ENCODE results near the gene FDCSP.
"Not testable (repeated sequence)": the region's sequence is repeated elsewhere in the genome, so short reads cannot be mapped to it uniquely, and the experiment has no call there.

The FDCSP gene

DNA sequence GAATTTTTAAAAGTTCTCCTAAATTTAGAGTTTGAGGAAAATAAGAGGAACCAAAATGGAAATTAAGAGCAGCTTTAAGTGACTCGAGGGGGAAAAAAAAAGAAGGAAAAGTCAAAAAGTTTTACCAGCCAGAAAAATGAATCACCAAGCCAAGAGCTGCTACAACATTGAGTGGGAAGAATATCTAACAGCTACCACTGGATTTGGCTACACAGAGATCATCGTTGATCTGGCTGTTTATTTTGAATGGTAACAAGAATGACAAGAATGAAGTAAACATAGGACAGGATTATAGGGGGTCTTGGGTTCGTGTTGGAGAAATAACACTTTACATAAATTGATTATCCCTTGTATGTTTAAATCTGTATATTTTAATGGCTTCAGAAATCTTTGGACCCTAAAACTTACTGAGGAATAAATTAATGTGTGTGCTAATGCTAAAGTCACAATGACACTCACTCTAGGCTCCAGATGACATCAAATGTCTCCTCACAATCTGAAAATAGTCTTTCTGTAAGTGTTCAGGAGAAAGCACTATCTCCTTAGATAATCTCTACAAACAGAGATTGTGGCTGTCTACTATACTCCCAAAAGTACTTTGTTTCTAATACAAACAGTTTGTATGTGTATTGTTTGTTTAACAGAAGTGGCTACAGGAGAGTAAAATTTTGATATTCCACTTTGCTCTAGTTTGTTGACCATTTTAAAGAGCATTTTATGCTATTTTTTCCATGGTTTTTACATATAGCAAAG lies 13.4 kb downstream of the FDCSP start:
- no peak for DNase-seq (ENCODE audit: low spot score)

GRCh38 chr4:70239884-70240591 lies 14.1 kb downstream of the FDCSP start:
- no peak for DNase-seq (ENCODE audit: low spot score)

DNA sequence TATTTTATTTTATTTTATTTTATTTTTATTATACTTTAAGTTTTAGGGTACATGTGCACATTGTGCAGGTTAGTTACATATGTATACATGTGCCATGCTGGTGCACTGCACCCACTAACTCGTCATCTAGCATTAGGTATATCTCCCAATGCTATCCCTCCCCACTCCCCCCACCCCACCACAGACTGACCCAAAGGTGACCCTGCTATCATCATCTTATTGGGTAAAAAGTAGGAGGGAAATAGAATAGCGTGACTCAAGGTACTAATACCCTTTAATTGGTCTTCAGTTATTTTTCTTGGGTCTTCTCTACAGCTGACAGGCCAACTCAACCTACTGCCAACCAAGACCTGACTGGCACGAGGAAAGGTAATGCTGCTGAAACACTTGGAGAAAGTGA lies 16.4 kb downstream of the FDCSP start, which contains the start of gene CSN3:
Gene CSN3 (plus strand): TSS at position 301 of the 400 bp plus-strand sequence. CDS start 2,223 bp downstream, outside the sequence.
- DNase-seq (ENCODE audit: low spot score): not testable (repeated sequence)

DNA sequence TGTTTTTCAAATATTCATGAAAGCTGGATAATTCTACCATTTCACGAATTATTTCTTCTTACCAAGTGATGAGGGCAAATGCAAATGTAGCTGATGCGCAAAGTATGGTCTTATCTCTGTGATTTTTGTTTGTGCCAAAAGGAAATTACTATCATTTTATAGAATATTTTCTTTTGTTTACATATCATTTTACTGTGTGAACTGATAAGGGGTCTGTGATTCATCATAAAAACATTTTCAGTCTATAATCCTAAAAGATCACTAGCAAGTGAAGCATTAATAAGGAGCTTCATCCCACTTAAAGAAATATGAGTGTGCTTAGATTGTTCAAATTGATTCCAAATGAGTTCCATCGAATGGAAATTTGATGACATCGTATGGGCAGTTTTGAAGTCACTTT lies 17.2 kb downstream of the FDCSP start:
- no peak for DNase-seq (ENCODE audit: low spot score)

GRCh38 chr4:70251250-70251944 lies 25.5 kb downstream of the FDCSP start:
- no peak for DNase-seq (ENCODE audit: low spot score)

- DNase-seq (ENCODE audit: low spot score): no peak
Observed at GRCh38 chr4:70251945-70252277, 26.0 kb downstream of the FDCSP start.

DNA sequence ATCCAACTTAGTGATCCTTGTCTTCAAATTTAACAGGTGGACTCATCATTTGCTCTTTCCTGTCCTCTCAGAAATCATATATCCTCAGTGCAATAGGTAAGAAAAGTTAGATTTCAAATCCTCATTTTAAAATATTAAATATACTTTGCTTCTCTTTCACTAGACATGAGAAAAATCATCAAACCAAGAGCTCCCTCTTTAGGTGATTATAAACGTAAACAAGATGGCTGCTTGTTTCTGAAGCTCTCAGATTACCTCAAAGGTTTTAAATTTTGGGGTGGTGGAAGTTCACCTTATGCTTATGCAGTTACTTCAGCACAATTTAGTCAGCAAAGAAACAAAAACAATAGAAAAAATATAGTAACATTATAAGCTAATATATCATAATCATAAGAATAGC lies 43.8 kb downstream of the FDCSP start:
- no peak for DNase-seq (ENCODE audit: low spot score)

GRCh38 chr4:70277121-70277520 lies 51.2 kb downstream of the FDCSP start:
- DNase-seq (ENCODE audit: low spot score): no peak

DNA sequence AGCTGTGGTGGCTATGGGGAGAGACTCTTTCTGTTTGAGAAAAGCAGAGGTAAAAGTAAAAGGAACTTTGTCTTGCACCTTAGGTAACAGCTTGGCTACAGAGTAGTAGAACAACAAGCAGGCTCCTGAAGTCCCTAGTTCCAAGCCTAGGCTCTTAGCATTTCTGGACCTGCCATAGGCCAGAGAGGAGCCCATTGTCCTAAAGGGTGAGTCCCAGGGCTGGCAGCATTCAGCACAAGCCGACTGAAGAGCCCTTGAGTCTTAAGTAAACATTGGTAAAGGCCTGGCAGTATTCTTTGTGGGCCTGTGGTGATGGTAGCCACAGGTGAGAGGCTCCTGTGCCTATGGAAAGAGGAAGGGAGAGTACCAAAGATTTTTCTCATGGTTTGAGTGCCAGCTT lies 54.6 kb downstream of the FDCSP start:
- no peak for DNase-seq (ENCODE audit: low spot score)
